Fibroblast of peridontal ligament (primary cell): ENCODE data around the gene ELAVL3.
"Not testable (repeated sequence)": the region's sequence is repeated elsewhere in the genome, so short reads cannot be mapped to it uniquely, and the experiment has no call there.

Source experiments
- DNase-seq: peaks from one replicate; pipeline ENCODE4 v3.0.0-alpha.2; 2010; ENCODE audit errors: extremely low read depth

ELAVL3 gene

GRCh38 chr19:11406703-11407236, 74.1 kb downstream of the ELAVL3 start:
- DNase-seq, result not testable (repeated sequence)

GRCh38 chr19:11405846-11406643, 74.8 kb downstream of the ELAVL3 start:
- no peak for DNase-seq

GRCh38 chr19:11404588-11405222, 76.1 kb downstream of the ELAVL3 start:
- DNase-seq, result no peak

- no peak for DNase-seq
Measured at GRCh38 chr19:11401808-11402543, 78.9 kb downstream of the ELAVL3 start.
